ENCODE results near the gene CABCOCO1. TPM values are rescaled to one million over a fixed set of nuclear protein-coding genes. Genes with fewer than 3 reads are reported as not detected.

The CABCOCO1 gene
- total RNA-seq, 1 donor from 2014 or later = not detected

GRCh38 chr10:61746377-61746776 lies 83.6 kb downstream of the CABCOCO1 start:
- Histone ChIP-seq H2AFZ (replicated peaks) (no peak overlapping the region), H4K20me1 (ENCODE audit: low read depth) (no peaks in the 10 kb centered on the region), H3K4me1 (no peaks in the 10 kb centered on the region), H3K9ac (no peak overlapping the region), H3K27ac (no peak overlapping the region), H3K4me2 (no peak overlapping the region), H3K79me2 (ENCODE audit: low read depth) (no peaks in the 10 kb centered on the region), H3F3A (ENCODE audit: low read depth) (no peaks in the 10 kb centered on the region), H3K4me3 (no peak overlapping the region), H3K36me3 (no peaks in the 10 kb centered on the region), H3K27me3 (no peaks in the 10 kb centered on the region), H3K9me3 (ENCODE audit: low read depth) (no peaks in the 10 kb centered on the region)
- no peak for DNase-seq (ENCODE audit: low spot score)
- TF ChIP-seq EZH2 (IDR thresholded peaks at IDR 0.05) (no peak), CTCF (IDR thresholded peaks at IDR 0.05) (no peak), EZH2phosphoT487 (IDR thresholded peaks at IDR 0.05) (no peak)
- H3K4me3 Mint-ChIP-seq = no peak overlapping the region
- peaks cover 6% of the 10 kb centered on the region for H3K4me1 Mint-ChIP-seq
- no peaks in the 10 kb centered on the region for H3K9me3 Mint-ChIP-seq
- no peak overlapping the region for H3K27ac Mint-ChIP-seq
- H3K27me3 Mint-ChIP-seq (ENCODE audit: insufficient read depth, low read depth) = peaks cover 2% of the 10 kb centered on the region
- H3K36me3 Mint-ChIP-seq = no peaks in the 10 kb centered on the region

- Histone ChIP-seq H3F3A (ENCODE audit: low read depth) (no peaks in the 10 kb centered on the region), H3K4me2 (no peak overlapping the region), H3K9me3 (ENCODE audit: low read depth) (no peaks in the 10 kb centered on the region), H3K79me2 (ENCODE audit: low read depth) (no peaks in the 10 kb centered on the region), H3K9ac (no peak overlapping the region), H4K20me1 (ENCODE audit: low read depth) (no peaks in the 10 kb centered on the region), H3K27ac (no peak overlapping the region), H2AFZ (replicated peaks) (no peak overlapping the region), H3K27me3 (no peaks in the 10 kb centered on the region), H3K4me3 (no peak overlapping the region), H3K36me3 (no peaks in the 10 kb centered on the region), H3K4me1 (no peaks in the 10 kb centered on the region)
- Mint-ChIP-seq H3K4me3 (no peak overlapping the region), H3K4me1 (peaks cover 6% of the 10 kb centered on the region), H3K27ac (no peak overlapping the region), H3K27me3 (ENCODE audit: insufficient read depth, low read depth) (peaks cover 2% of the 10 kb centered on the region), H3K36me3 (no peaks in the 10 kb centered on the region), H3K9me3 (no peaks in the 10 kb centered on the region)
- DNase-seq (ENCODE audit: low spot score) = no peak
- TF ChIP-seq EZH2 (IDR thresholded peaks at IDR 0.05) (no peak), CTCF (IDR thresholded peaks at IDR 0.05) (no peak), EZH2phosphoT487 (IDR thresholded peaks at IDR 0.05) (no peak)
These were observed 84.6 kb downstream of the CABCOCO1 start for GRCh38 chr10:61747307-61747706.

- Histone ChIP-seq H3K36me3 (no peaks in the 10 kb centered on the region), H4K20me1 (ENCODE audit: low read depth) (no peaks in the 10 kb centered on the region), H3K4me1 (no peaks in the 10 kb centered on the region), H3K9ac (no peak overlapping the region), H3F3A (ENCODE audit: low read depth) (no peaks in the 10 kb centered on the region), H3K4me3 (no peak overlapping the region), H3K27ac (no peak overlapping the region), H3K4me2 (no peak overlapping the region), H3K79me2 (ENCODE audit: low read depth) (no peaks in the 10 kb centered on the region), H3K27me3 (no peaks in the 10 kb centered on the region), H3K9me3 (ENCODE audit: low read depth) (no peaks in the 10 kb centered on the region), H2AFZ (replicated peaks) (no peak overlapping the region)
- TF ChIP-seq EZH2 (IDR thresholded peaks at IDR 0.05) (no peak), EZH2phosphoT487 (IDR thresholded peaks at IDR 0.05) (no peak), CTCF (IDR thresholded peaks at IDR 0.05) (no peak)
- Mint-ChIP-seq H3K27me3 (ENCODE audit: insufficient read depth, low read depth) (peaks cover 2% of the 10 kb centered on the region), H3K36me3 (no peaks in the 10 kb centered on the region), H3K9me3 (no peaks in the 10 kb centered on the region), H3K4me3 (no peak overlapping the region), H3K27ac (no peak overlapping the region), H3K4me1 (no peaks in the 10 kb centered on the region)
- no peak for DNase-seq (ENCODE audit: low spot score)
These were observed 86.6 kb downstream of the CABCOCO1 start for GRCh38 chr10:61749291-61749690.

All from neural progenitor cell (in vitro differentiated cells).